H7 (cell line): ENCODE results near the gene ADAP1. TPM values are rescaled to one million over a fixed set of nuclear protein-coding genes. Genes with fewer than 3 reads are reported as not detected.
"Not testable (repeated sequence)": the region's sequence is repeated elsewhere in the genome, so short reads cannot be mapped to it uniquely, and the experiment has no call there.

ENCODE experiments used
- DNase-seq: peaks from one replicate; pipeline ENCODE4 v3.0.0; 2012
- H3K27me3 ChIP-seq: 2 replicates; pipeline ENCODE4 v1.6.0; 2011; ENCODE audit warnings: mild to moderate bottlenecking, low read length; ENCODE audit not compliant: control insufficient read depth, insufficient read depth
- H3K36me3 ChIP-seq: replicated peaks from 2 replicates; pipeline ENCODE4 v1.5.1; 2011; ENCODE audit warnings: low read length; ENCODE audit not compliant: control insufficient read depth, insufficient read depth
- H3K4me3 ChIP-seq: 2 replicates; pipeline ENCODE4 v1.5.1; 2011; ENCODE audit warnings: low read depth, mild to moderate bottlenecking, control low read depth, low read length, moderate library complexity; ENCODE audit not compliant: insufficient read depth
- total RNA-seq: library from RNA; depleted of rRNA; stranded (reverse); fragments of >200 nt; shearing (Covaris generic); gene quantifications from 2 replicates; pipeline ENCODE4 v1.2.3, GENCODE V29; 2014

The ADAP1 gene
- total RNA-seq, 1 experiment from 2014 or later, result 5.0 TPM

DNA sequence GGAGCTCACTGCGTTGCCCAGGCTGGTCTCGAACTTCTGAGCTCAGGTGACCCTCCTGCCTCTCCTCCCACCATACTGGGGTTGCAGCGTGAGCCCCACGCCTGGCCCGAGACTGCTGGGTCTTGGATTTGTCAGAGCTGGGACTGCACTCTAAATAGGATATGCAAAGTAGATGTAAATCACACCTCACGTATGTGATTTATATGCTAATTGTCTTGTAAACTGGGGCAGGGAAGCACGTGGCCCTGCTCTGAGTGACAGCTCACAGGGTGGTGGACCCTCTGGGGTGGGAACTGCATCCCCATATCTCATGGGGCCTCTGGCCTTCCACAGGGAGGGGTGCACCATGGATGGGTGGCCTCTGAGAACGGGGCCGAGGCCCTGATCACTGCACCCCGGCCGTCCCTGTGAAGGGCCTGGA is 44.0 kb downstream of the ADAP1 start:
- peak; percentile 79 for DNase-seq
- no peaks in the 10 kb centered on the region for H3K36me3 ChIP-seq
- peaks cover 22% of the 10 kb centered on the region for H3K27me3 ChIP-seq
- no peak overlapping the region for H3K4me3 ChIP-seq

DNA sequence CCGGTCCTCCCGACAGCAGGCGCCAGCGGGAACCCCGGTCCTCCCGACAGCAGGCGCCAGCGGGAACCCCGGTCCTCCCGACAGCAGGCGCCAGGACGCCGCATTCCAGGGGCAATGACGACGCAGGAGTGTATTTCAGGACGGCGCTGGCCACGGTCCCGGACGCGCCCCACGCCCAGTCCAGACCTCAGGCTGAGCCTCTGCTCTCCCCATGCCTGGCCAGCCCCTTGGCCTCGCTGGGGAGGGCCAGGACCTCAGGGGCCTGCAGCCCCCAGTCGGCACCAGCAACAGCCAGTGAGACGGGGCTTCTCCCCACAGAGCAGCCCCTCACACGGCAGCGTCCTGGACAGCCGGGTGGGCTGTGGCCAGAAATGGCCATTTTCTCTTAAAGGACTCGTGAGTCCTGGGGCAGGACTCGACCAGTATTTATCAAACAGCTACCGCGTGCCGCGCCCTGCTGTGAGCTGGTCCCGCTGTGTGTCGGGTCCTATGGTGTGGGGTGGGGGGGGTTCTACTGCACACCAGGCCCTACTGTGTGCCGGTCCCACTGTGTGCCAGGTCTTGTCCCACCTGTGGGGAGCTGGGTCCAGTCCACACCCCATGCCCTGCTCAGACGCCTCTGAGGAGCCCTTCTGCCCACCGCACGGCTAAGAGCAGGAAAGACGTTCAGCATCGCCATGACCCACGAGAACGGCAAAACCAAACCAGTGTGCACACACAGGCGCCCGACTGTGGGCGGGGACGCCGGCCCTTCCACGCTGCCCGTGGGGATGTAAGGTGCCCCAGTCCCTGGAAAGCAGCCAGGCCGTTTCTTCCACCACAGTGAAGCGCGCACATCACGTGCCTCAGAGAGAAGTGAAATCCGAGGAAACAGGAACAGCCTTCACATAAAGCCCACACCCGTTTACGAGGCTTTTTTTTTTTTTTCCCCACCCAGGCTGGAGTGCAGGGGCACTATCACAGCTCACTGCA is 44.8 kb downstream of the ADAP1 start:
- peak overlapping the region; percentile 22; the same call in 1 of the 2 replicates for H3K4me3 ChIP-seq
- peak; percentile 84 for DNase-seq
- H3K36me3 ChIP-seq, result no peaks in the 10 kb centered on the region
- H3K27me3 ChIP-seq, result peaks cover 25% of the 10 kb centered on the region

DNA sequence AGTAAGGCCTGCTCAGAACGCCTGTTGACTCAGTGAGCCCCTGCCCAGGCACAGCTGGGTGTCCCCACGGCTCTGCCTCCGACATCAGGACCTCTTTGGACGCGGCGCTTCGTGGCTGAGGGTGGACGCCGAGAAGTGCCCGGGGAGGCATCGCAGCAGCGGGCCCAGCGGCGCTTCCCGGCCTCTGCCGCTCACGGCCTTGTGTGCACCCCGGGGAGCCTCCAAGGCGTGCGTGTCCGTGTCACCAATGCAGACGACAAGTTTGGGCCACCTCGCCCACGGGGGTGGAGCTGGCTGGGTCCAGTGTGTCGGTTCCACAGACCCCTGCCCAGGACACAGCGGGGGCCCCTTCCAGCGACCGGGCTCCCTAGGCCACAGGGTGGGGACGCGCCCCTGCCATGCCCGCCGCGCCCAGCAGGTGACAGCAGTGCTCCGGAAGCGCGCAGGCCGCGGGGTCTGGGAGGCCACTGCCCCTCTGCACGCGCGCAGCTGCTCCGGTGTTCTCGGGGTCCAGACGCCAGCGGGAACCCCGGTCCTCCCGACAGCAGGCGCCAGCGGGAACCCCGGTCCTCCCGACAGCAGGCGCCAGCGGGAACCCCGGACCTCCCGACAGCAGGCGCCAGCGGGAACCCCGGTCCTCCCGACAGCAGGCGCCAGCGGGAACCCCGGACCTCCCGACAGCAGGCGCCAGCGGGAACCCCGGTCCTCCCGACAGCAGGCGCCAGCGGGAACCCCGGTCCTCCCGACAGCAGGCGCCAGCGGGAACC is 45.7 kb downstream of the ADAP1 start:
- peak; percentile 97 for DNase-seq
- peak overlapping the region; percentile 29 for H3K4me3 ChIP-seq
- H3K27me3 ChIP-seq, result peaks cover 29% of the 10 kb centered on the region
- not testable (repeated sequence) for H3K36me3 ChIP-seq

DNA sequence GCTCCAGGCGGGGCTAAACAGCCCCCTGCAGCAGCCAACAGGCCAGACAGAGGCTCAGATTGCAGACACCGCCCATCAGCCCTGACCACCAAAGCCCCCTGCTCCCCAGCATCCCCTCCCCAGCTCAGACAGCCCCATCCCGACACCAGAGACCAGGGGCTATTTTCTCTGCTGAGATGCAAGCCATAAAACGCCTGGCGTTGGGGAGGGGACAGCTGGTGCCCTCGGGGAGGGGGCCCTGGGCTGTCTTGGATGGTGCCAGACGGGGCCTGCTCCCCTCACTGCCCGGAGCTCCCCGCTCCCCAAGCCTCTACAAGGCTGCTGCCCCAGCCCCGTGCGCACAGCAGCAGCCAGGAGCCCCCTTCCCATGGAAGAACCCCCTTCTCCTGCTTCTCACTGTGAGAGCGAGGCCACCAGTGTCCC is 46.3 kb downstream of the ADAP1 start:
- Histone ChIP-seq H3K36me3 (no peaks in the 10 kb centered on the region), H3K27me3 (peaks cover 29% of the 10 kb centered on the region), H3K4me3 (no peak overlapping the region; the same call in 1 of the 2 replicates)
- no peak for DNase-seq

DNA sequence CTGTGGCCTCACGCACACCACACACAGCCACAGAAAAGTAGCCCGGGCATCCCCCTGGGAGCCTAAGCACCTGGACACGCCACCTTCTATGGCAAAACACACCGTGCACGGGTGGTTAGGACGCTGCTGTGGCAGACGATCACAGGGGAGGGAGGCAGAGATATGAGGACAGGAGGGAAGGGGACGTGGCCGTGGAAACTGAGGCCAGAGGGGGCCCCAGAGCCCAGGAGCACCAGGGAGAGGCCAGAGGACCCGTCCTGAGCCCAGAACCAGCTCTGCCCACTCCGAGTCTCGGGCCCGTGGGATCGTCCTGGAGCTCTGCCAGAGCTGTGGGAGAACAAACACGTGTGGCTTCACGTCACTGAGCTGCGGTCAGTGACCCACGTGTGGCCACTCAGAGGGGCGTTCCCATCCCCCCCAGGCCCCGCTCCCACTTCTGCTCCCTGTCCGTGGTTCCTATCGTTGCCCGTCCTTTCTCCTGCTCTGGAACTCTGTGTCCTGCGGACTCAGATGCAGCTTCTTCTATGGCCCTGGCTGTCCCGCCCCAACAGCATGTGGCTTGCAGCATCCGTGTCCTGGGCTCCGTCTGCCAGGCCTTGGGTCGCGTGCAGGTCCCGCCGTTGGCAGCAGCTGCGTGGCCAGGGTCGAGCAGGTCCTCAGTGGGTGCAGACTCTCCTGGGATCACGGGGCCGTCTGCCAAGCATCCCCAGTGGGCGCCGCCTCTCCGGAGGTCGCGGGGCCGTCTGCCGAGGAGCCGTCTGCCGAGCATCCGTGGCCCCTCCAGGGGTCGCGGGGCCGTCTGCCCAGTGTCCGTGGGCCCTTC is 47.1 kb downstream of the ADAP1 start:
- Histone ChIP-seq H3K36me3 (no peaks in the 10 kb centered on the region), H3K4me3 (no peak overlapping the region), H3K27me3 (peaks cover 29% of the 10 kb centered on the region)
- no peak for DNase-seq

DNA sequence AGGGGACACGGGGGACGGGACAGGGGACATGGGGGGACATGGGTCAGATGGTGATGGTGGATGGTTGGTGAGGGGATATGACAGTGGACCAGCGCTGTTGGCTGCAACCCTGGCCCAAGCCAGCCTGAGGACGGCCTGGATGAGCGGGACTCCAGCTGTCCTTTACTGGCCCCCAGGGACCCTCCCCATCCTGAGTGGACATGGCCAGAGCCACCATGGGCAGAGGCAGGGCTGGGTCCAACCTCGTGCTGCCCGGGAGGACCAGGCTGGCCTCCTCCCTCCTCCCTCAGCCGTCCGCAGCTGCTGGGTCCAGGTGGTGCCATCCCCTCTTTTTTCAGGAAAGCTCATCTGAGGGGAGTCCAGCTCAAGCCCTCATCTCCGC is 47.7 kb downstream of the ADAP1 start:
- H3K36me3 ChIP-seq, result no peaks in the 10 kb centered on the region
- no peak for DNase-seq
- H3K4me3 ChIP-seq, result no peak overlapping the region
- peaks cover 29% of the 10 kb centered on the region for H3K27me3 ChIP-seq

DNA sequence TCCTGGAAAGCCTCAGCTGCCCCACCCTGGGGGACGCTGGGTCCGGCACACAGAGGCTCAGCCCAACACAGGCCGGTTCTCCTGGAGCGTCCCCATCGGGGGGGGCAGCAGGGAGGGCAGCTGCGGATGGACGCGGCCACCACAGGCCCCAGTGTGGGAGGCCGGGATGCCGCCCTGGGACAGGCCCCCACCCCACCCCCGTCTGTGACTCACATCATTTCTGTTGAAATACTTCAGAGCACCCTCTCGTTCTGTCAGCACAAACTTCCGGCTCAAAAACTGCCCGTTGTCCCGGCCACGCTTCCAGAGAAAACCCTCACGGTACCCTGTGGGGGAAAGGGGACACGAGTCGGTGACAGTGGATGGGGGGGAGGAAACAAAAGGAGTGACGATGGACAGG is 49.6 kb downstream of the ADAP1 start:
- DNase-seq, result no peak
- no peak overlapping the region for H3K4me3 ChIP-seq
- peaks cover 29% of the 10 kb centered on the region for H3K27me3 ChIP-seq
- no peaks in the 10 kb centered on the region for H3K36me3 ChIP-seq

DNA sequence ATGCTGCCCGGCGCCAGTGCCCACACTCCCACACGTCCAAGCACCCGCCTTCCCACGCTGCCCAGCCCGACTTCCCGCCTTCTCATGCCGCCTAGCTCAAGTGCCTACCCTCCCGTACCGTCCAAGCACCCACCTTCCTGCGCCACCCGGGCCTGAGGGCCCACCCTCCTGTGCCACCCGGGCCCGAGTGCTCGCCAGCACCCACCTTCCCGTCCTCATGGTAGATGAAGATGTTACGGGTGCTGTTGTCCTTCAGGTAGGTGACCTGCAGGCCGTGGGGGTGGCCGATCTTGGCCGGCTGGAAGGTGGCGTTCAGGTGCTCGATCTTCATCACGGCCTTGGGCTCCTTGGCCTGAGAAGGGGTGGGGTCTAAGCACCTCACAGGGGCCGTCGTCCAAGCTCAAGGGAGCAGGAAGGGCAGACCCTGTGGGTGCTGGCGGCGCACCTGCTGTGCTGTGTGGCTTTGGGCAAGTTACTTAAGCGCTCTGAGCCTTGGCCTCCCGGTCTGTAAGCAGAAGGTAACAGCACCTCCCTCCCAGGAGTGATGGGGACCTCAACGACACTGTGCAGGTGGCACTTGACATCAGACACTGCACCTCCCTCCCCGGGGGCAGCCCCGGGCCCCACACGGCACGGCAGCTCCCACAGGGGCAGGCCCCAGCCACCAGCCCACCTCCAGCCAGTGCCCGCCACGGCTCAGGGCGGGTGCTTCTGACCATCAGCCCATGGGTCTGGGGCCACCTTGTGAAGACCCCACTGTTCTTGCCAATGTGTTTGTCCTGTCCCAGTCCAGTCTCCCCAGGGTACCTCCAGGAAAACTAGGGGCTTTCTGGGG is 50.3 kb downstream of the ADAP1 start:
- peaks cover 22% of the 10 kb centered on the region for H3K27me3 ChIP-seq
- DNase-seq, result no peak
- H3K4me3 ChIP-seq, result no peak overlapping the region
- H3K36me3 ChIP-seq, result no peaks in the 10 kb centered on the region

DNA sequence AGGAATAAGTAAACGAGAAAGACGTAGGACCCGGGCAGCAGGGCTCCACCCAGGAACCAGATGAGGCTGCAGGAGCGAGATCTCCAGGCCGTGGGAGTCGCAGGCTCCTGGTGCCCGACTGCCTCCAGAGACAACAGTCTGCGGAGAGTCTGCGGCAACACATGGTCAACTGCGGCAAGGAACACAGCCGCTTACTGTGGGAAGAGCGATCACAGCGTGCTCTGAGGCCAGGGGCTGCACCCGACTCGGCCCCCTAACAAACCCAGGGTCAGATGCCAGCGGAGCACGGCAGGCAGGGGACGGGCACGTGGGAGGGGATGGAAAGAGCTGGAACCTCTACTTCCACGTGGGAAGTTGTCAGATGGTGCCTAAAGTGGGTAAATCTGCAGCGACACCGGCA is 51.5 kb downstream of the ADAP1 start:
- H3K27me3 ChIP-seq, result peaks cover 15% of the 10 kb centered on the region; the same call in 1 of the 2 replicates
- no peak for DNase-seq
- no peaks in the 10 kb centered on the region for H3K36me3 ChIP-seq
- H3K4me3 ChIP-seq, result no peak overlapping the region

DNA sequence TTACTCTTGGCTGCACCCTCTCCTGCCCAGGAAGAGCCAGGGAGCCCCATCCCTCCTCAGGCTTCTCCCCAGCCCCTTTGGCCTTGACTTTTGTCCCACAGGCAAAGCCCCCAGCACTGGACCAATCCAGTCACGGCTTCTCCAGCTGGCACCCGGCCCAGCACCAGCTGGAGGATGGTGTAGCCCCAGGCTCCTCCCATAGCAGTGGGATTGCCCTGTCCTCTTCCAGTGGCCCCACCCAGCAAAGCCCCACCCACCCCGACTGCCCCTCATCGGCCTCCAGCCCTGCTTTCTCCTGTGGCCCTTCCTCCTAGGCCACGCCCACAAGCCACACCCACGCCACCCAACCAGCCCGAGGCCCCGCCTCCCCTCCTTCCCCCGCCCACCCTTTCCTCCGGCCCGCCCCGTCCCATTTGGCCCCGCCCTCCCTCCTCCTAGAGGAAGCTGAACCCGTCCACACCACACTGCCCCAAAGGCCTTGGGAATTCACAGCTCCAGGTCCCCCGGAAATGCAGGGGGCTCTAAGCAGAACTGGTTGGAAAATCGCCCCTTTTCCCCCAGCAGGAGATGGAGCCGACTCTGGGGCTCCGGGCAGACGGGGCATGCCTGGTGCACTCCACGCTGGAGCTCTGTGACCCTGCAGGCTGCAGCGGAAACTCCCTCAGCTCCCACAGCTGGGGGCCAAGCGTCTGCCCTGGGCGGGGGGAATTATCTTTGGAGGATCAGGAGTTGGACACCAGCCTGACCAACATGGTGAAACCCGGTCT is 52.9 kb downstream of the ADAP1 start:
- peak overlapping the region; percentile 30 for H3K4me3 ChIP-seq
- DNase-seq, result peak; percentile 100
- 0 out of 2 replicates have a peak, but pooled peaks cover 2% of the 10 kb centered on the region for H3K36me3 ChIP-seq
- H3K27me3 ChIP-seq, result peaks cover 7% of the 10 kb centered on the region; the same call in 1 of the 2 replicates

DNA sequence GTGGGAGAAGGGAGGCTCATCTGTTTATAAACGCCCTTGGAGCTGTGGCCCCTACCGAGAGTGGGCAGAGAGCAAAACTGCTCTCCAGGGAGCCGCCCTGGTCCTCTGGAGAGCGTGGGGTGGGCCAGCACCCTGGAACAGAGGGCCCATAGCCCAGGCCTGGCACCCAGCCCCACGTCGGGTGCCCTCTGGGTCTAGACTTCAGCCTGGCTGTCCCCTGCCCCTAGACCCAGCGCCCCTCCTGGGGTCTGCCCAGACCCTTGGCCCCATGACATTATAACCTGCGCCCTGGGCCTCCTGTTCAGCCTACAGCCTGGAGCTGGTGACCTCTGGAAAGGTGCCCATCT is 53.5 kb downstream of the ADAP1 start:
- Histone ChIP-seq H3K36me3 (peaks cover 2% of the 10 kb centered on the region; the same call in 1 of the 2 replicates), H3K27me3 (peaks cover 7% of the 10 kb centered on the region; the same call in 1 of the 2 replicates), H3K4me3 (no peak overlapping the region)
- no peak for DNase-seq

DNA sequence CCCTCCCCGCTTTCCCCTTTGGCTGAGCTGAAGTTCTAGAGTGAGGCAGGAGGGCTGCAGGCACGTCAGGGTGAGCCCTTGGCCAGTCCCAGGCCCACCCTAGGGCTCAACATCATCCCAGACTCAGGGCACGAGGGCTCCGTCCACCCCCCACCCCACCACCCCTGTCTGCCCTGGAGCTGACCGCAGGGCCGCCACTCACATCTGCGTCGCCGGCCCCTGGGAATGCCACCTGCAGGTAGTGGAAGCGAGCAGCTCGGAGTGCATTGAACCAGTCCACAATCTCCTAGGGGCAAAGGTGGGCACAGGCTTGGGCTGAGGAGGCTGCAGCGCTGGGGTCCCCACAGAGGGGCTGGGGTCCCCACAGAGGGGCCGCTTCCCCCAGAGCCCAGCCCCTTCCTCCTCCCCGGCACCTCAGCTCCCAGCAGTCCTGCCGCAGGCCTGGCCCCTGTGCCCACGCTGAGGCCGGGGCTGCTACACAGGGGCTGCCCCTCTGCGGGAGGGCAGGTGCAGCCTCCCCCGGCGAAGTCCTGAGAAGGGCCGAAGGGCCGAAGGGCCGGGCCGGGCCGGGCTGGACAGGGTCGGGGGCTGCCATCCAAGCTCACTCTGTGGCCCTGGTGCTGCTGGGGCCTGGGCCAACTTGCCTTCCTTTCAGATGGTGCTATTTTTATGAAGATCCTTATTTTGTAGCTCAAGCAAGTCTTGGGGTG is 54.0 kb downstream of the ADAP1 start:
- peaks cover 7% of the 10 kb centered on the region; the same call in 1 of the 2 replicates for H3K27me3 ChIP-seq
- H3K36me3 ChIP-seq, result peaks cover 2% of the 10 kb centered on the region; the same call in 1 of the 2 replicates
- no peak for DNase-seq
- no peak overlapping the region for H3K4me3 ChIP-seq
